ENCODE measurements around the gene PHF19. TPM values are rescaled to one million over a fixed set of nuclear protein-coding genes. Genes with fewer than 3 reads are reported as not detected.

Gene PHF19
- total RNA-seq, 4 donors from 2014 or later, result 9.2 to 12.5 (median 10.8) TPM

DNA sequence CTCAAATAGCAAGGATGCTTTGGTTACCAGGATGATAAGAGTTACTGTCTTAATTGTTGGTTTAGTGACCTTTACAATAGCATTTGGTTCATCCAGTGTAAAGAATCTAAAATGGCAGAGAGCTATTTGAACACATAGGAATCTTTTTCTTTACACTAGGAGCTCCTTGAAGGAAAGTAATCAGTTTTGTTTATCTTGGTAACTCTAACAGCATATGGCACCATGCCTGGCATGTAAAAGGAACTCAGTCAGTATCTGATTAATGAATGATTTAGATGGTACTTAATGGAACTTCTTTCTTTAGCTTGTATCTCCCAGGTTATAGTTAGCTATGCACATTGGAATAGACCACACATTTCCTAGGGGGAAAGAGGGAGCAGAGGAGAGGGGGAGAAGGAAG lies 44.2 kb downstream of the PHF19 start:
- no peak for TF ChIP-seq POLR2A (IDR thresholded peaks at IDR 0.05)
- TF ChIP-seq, protein P1, sequence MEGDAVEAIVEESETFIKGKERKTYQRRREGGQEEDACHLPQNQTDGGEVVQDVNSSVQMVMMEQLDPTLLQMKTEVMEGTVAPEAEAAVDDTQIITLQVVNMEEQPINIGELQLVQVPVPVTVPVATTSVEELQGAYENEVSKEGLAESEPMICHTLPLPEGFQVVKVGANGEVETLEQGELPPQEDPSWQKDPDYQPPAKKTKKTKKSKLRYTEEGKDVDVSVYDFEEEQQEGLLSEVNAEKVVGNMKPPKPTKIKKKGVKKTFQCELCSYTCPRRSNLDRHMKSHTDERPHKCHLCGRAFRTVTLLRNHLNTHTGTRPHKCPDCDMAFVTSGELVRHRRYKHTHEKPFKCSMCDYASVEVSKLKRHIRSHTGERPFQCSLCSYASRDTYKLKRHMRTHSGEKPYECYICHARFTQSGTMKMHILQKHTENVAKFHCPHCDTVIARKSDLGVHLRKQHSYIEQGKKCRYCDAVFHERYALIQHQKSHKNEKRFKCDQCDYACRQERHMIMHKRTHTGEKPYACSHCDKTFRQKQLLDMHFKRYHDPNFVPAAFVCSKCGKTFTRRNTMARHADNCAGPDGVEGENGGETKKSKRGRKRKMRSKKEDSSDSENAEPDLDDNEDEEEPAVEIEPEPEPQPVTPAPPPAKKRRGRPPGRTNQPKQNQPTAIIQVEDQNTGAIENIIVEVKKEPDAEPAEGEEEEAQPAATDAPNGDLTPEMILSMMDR (IDR thresholded peaks at IDR 0.05 in 4 of 5, conservative IDR thresholded peaks at IDR 0.05 in 1 of 5), result no peak
- H3K4me3 ChIP-seq, result no peak overlapping the region
- H3K27ac ChIP-seq, result no peak overlapping the region
- DNase-seq, result no peak
- H3K9me3 ChIP-seq, result no peaks in the 10 kb centered on the region
- no peak for ATAC-seq
- H3K27me3 ChIP-seq, result no peaks in the 10 kb centered on the region
- intact Hi-C loops (cut with DNase I; ENCODE audit: low total_unique reads) (no loop called here), in situ Hi-C loops (cut with MboI; ENCODE audit: low sequenced_read_pairs in 4 of 4) (no loop called here)
- no peaks in the 10 kb centered on the region for H3K4me1 ChIP-seq
- peaks cover 0 to 48% of the 10 kb centered on the region in 2 donors for H3K36me3 ChIP-seq

DNA sequence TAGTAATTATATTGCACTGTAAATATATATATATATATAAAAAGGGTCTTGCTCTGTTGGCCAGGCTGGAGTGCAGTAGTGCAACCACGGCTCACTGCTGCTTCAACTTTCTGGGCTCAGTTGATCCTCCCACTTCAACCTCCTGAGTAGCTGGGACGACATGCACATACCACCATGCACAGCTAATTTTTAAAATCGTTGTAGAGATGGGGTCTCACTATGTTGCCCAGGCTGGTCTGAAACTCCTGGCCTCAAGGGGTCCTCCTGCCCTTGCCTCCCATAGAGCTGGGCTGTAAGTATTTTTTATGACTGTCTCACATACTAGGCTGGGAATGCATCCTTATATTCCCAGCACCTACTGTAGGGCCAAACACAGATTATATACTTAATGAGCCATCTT lies 46.1 kb downstream of the PHF19 start:
- ATAC-seq (no peak), DNase-seq (no peak)
- TF ChIP-seq, protein P1 (IDR thresholded peaks at IDR 0.05 in 4 of 5, conservative IDR thresholded peaks at IDR 0.05 in 1 of 5), result no peak
- TF ChIP-seq POLR2A (IDR thresholded peaks at IDR 0.05), result no peak
- in situ Hi-C loops (cut with MboI; ENCODE audit: low sequenced_read_pairs in 4 of 4), result no loop called here
- H3K9me3 ChIP-seq, result no peaks in the 10 kb centered on the region
- H3K4me3 ChIP-seq, result no peak overlapping the region
- no peak overlapping the region for H3K27ac ChIP-seq
- no peaks in the 10 kb centered on the region for H3K4me1 ChIP-seq
- peaks cover 0 to 63% of the 10 kb centered on the region in 2 donors for H3K36me3 ChIP-seq
- intact Hi-C loops (cut with DNase I; ENCODE audit: low total_unique reads), result no loop called here
- no peaks in the 10 kb centered on the region for H3K27me3 ChIP-seq

DNA sequence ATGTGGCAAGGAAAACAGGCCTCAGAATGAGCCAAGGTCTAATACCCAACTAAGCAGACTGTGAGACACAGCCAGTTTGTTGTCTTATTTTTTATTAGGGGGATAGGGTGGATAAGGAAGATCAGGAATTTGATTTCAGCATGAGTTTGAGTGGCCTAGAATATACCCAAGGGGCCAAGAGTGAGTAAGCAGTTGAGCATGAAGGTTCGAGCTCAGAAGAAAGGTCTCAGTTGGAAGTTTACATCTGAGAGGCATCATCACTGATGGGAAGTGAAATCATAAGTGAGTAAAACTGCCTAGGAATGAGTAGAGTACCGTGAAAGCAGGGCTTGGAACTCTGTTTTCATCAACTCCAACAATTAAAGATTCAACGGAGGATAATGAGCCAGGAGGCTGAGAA lies 46.8 kb downstream of the PHF19 start:
- H3K9me3 ChIP-seq, result no peaks in the 10 kb centered on the region
- intact Hi-C loops (cut with DNase I; ENCODE audit: low total_unique reads), result no loop called here

DNA sequence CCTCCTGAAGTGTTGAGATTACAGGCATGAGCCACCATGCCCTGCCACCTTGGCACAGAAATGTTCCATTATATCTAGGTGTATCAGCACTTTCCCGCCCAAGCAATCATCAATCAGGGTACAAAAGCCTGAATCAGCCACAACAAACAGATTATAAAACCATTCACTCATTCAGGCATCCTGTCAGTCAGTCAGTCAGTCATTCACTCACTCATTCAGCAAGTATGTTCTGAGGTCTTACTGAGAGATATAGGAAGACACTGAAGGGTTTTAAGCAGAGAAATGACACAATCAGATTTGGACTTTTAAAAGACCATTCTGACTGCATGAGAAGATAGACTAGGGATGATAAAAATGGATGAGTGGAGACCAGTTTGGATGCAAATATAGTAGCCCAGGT lies 47.3 kb downstream of the PHF19 start:
- Histone ChIP-seq H3K4me1 (no peaks in the 10 kb centered on the region), H3K27me3 (no peaks in the 10 kb centered on the region), H3K4me3 (no peak overlapping the region), H3K36me3 (peaks cover 0 to 71% of the 10 kb centered on the region in 2 donors), H3K27ac (no peak overlapping the region), H3K9me3 (no peaks in the 10 kb centered on the region)
- ATAC-seq, result no peak
- TF ChIP-seq POLR2A (IDR thresholded peaks at IDR 0.05), result no peak
- TF ChIP-seq, protein P1 (IDR thresholded peaks at IDR 0.05 in 4 of 5, conservative IDR thresholded peaks at IDR 0.05 in 1 of 5), result no peak
- in situ Hi-C loops (cut with MboI; ENCODE audit: low sequenced_read_pairs in 4 of 4) (no loop called here), intact Hi-C loops (cut with DNase I; ENCODE audit: low total_unique reads) (no loop called here)
- no peak for DNase-seq

More for the DNA sequence above, 46.8 kb downstream of the PHF19 start:
- Histone ChIP-seq H3K27ac (no peak overlapping the region), H3K4me3 (no peak overlapping the region), H3K36me3 (peaks cover 0 to 69% of the 10 kb centered on the region in 2 donors), H3K27me3 (no peaks in the 10 kb centered on the region), H3K4me1 (no peaks in the 10 kb centered on the region)
- DNase-seq (no peak), ATAC-seq (no peak)
- TF ChIP-seq, protein P1 (IDR thresholded peaks at IDR 0.05 in 4 of 5, conservative IDR thresholded peaks at IDR 0.05 in 1 of 5), result no peak
- TF ChIP-seq POLR2A (IDR thresholded peaks at IDR 0.05), result no peak
- in situ Hi-C loops (cut with MboI; ENCODE audit: low sequenced_read_pairs in 4 of 4), result no loop called here

DNA sequence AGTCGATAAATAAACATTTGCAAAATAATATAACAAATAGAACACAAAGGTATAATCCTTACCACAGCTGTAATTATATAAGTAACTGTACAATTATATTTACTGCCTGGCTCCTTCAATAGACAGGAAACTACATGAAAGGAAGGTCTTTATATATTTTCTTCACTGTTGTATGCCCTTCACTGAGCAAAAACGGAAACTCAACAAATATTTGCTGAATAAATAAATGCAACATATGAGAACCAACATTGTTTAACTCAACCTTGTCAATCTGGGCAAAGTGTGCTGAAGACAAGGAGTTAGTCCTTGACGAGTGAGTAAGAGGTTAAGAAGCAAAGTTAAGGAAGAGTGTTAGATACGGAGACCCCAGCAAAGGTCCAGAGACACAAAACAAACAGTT lies 56.9 kb downstream of the PHF19 start:
- no peak overlapping the region for H3K4me3 ChIP-seq
- H3K4me1 ChIP-seq, result no peaks in the 10 kb centered on the region
- no peak overlapping the region for H3K27ac ChIP-seq
- in situ Hi-C loops (cut with MboI; ENCODE audit: low sequenced_read_pairs in 4 of 4) (no loop called here), intact Hi-C loops (cut with DNase I; ENCODE audit: low total_unique reads) (no loop called here)
- ATAC-seq (no peak), DNase-seq (no peak)
- TF ChIP-seq, protein P1 (IDR thresholded peaks at IDR 0.05 in 4 of 5, conservative IDR thresholded peaks at IDR 0.05 in 1 of 5), result no peak
- no peak for TF ChIP-seq POLR2A (IDR thresholded peaks at IDR 0.05)
- peaks cover 4 to 58% of the 10 kb centered on the region in 2 donors for H3K36me3 ChIP-seq
- no peaks in the 10 kb centered on the region for H3K9me3 ChIP-seq
- no peaks in the 10 kb centered on the region for H3K27me3 ChIP-seq
